GM12864 (cell line): ENCODE data around the gene KPTN.

Experiments
- DNase-seq: peaks from one replicate; pipeline ENCODE4 v3.0.0-alpha.2; 2011; ENCODE audit warnings: low read depth
- H3K4me3 ChIP-seq: 2 replicates; pipeline ENCODE4 v1.5.1; 2011; ENCODE audit warnings: mild to moderate bottlenecking, low read depth, low read length, control low read depth
- TF ChIP-seq, protein P1 (sequence below): IDR thresholded peaks from 2 replicates; pipeline ENCODE4 v1.5.1; 2011; ENCODE audit warnings: low read depth, mild to moderate bottlenecking, moderate library complexity, low read length, control low read depth, inconsistent platforms; ENCODE audit errors: missing control alignments

KPTN gene

DNA sequence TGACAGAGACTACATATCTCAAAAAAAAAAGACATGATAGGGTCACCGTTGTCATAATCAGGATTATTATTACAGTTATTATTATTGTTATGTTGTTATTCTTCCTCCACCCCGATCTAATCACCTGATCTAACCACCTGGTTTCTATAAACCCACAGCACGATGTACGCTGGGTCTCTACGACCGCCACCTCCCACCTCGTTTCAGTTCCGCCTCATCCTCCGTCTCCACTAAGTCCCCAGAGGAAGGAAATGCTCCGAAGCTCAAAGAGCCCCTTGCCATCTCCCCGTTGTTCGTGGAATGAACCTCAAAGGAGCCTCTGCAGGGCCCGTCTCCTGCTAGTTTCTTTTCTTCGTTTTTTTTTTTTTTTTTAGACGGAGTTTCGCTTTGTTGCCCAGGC is 48.8 kb downstream of the KPTN start:
- TF ChIP-seq, protein P1, sequence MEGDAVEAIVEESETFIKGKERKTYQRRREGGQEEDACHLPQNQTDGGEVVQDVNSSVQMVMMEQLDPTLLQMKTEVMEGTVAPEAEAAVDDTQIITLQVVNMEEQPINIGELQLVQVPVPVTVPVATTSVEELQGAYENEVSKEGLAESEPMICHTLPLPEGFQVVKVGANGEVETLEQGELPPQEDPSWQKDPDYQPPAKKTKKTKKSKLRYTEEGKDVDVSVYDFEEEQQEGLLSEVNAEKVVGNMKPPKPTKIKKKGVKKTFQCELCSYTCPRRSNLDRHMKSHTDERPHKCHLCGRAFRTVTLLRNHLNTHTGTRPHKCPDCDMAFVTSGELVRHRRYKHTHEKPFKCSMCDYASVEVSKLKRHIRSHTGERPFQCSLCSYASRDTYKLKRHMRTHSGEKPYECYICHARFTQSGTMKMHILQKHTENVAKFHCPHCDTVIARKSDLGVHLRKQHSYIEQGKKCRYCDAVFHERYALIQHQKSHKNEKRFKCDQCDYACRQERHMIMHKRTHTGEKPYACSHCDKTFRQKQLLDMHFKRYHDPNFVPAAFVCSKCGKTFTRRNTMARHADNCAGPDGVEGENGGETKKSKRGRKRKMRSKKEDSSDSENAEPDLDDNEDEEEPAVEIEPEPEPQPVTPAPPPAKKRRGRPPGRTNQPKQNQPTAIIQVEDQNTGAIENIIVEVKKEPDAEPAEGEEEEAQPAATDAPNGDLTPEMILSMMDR: no peak
- DNase-seq: no peak
- no peak overlapping the region for H3K4me3 ChIP-seq

DNA sequence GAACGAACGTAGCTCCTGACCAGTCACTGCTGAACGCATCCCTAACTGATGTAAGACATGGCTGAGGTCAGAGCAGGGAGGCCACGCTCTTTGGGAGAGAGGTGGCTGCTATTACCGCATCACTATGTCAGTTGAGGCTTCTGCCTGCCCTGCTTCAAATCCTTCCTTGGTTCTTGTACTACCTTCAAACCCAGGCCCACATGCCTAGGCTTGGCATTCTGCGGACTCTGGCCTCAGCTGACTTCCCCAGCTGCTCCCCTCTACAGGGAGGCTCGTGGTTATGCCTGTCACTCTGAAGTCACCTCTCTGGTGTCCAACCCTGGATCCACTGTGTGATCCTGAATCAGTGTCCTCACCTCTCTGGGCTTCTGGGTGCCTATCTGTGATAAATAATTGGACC is 49.9 kb downstream of the KPTN start:
- no peak for DNase-seq
- TF ChIP-seq, protein P1: no peak
- no peak overlapping the region for H3K4me3 ChIP-seq

DNA sequence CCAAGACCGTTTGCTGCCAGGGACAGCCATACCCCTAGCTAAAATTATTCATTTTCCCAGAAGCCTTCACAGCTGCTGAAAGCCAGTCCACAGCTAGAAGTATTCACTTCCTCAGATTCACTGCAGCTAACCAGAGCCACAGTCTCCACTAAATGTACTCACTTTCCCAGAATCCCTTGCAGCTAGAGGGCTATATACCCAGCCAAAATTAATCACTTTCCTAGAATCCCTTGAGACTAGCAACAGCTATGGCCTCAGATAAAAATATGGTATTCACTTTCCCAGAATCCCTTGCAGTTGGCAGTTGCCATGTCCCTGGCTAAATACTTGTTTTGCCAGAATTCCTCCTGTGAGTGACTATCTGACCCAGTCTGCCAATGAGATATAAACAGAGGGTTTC is 50.9 kb downstream of the KPTN start:
- no peak for DNase-seq
- TF ChIP-seq, protein P1: no peak
- no peak overlapping the region for H3K4me3 ChIP-seq

DNA sequence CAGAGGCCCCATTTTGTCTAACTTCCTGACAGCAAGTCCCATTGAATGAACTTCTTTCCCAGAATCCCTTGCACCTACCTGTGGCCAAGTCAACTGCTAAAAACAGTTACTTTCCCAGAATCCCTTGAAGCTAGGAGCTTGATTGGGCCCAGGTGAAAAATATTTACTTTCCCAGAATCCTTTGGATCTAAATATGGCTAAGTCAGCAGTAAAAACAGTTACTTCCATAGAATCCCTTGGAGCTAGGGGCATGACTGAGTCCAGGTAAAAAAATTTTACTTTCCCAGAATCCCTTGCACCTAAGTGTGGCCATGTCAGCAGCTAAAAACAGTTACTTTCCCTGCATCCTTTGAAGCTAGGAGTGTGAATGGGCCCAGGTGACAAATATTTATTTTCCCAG is 51.5 kb downstream of the KPTN start:
- no peak overlapping the region for H3K4me3 ChIP-seq
- TF ChIP-seq, protein P1: no peak
- DNase-seq: no peak

DNA sequence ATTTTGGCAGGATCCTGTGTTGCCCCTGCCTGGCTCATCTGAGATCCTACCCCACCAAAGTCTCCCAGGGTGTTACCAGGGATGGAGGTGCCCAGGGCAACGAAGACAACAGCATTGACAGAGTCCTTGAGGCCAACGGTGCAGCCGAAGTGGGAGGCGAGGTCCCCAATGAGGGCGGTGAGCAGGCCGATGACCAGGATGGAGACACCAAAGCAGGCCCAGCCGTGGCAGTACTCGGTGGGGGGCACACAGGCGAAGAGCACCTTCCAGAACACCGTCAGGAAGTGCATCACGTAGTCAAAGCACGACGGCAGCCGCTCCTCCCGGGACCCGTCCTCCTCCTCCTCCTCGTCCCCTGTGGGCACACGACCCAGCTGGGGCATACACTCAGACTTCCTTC is 51.9 kb downstream of the KPTN start:
- DNase-seq: no peak
- no peak overlapping the region for H3K4me3 ChIP-seq
- TF ChIP-seq, protein P1: no peak

DNA sequence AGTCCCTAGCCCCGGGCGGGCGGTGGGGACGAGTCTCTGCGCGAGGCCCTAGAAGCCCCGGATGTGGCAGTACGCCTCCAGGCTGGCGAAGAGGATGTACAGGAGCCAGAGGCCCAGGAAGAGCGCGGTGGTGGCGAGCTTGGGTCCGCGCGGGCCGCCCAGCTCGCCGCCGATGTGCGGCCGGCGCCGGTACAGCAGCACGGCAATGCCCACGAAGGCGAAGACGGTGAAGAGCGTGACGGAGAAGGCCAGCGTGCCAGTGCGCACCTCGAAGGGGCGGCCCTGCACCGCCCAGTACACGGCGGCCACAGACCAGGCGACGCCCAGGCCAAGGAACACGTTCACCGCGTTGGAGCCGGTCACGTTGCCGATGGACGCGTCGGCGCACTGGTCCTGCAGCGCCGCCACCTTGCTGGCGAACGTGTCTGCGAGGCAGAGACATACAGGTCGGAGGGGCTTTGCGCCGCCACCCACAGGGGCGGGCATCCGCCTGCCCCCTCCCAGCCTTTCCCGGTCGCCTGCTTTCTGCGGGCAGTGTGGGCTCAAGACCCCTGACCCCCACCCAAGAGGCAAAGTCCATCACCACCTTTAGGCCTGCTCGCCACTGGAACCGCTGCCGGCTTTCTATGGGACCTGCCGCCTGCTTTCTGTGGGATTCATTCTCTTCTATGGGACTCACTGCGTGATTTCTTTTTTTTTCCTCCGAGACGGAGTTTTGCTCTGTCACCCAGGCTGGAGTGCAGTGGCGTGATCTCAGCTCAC is 53.8 kb downstream of the KPTN start:
- no peak for DNase-seq
- TF ChIP-seq, protein P1: no peak
- no peak overlapping the region; the same call in 1 of the 2 replicates for H3K4me3 ChIP-seq

DNA sequence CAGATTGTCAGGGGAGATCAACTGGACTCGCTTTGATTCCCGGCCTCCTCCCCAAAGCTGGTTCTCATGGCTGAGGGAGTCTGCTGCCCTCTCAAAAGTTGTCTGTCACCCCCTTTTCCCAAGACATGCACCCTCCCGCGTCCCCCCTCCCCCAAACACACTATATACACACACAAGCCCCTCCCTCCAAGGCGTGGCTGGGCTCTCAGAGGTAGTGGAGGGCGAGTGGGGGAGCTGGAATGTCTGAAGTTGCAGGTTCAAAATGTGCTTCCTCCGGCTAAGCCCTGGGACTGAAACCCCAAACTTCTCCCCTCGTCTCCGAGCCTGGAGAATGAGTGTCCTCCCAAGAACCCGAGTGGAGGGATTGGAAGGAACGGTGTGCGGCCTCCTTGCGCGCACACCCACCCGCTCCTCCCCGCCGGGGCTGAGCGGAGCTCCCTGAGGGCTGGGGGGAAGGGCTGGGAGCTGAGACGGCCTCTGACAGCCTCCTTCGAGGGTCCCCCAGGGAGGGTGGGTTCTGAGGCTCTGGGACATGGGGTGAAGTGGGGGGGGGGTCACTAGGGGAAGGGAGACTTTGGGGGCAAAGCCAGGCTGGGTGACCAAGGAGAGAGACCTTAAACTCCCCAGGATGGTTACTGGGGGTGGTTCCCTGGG is 54.8 kb downstream of the KPTN start:
- DNase-seq: no peak
- TF ChIP-seq, protein P1: no peak
- no peak overlapping the region for H3K4me3 ChIP-seq
